ENCODE data around the gene CCL3.

The CCL3 gene

DNA sequence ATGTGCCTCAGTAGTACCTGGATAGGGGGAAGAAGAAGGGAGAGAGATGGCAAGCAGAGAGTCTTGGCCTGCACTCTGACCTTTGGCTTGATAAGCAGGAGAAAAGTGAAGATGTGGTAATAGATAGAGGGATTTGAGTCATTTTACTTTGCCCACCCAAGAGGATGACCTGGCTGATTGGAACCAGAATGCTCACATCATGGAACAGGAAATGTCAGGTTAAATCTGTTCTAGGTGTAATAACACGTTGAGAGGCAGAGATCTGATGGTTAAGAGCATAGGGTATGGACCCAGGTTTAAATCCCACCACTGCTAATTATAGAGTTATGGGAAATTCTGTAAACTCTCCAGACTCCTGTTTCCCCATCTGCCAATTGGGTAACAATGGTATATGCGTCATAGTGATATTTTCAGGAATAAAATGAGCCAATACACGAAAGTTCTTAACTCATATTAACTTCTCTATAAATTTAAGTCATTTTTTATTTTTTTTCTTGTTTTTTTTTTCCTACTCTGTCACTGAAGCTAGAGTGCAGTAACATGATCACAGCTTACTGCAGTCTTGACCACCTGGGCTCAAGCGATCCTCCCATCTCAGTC lies 33.9 kb downstream of the CCL3 start:
- no peak for DNase-seq (ENCODE audit: extremely low read depth in 1 of 2, low read depth in 1 of 2)

DNA sequence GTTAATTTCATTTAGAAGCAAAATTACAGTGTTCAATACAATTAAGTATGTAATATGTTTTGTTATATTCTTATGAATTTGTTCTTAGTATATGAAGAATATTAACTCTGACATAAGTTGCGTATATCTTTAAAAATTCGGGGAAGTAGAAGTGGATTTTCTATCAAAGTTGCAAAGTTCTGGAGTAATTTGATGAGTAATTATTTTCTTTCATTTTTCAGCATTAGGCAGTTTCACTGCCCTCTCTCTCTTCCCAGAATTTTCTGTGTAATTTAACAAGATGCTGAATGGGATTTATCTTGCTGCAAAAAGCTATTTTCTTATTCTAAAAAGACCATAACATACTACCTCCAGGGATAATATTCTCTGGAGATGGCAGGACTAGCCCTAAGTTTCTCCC lies 34.8 kb downstream of the CCL3 start:
- no peak for DNase-seq (ENCODE audit: extremely low read depth in 1 of 2, low read depth in 1 of 2)

DNA sequence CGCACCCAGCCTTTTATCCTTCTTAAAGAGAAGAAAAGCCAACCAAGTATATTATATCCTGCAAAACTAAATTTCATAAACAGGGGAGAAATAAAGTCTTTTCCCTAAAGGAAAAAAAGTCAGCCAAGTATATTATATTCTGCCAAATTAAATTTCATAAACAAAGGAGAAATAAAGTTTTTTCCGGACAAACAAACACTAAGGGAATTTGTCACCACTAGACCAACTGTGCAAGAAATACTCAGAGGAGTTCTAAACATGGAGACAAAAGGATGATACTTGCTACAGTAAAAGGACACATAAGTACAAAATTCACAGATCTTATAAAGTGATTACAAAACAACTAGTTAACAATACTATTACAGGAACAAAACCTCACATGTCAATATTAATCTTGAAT lies 40.3 kb downstream of the CCL3 start:
- DNase-seq (ENCODE audit: extremely low read depth in 1 of 2, low read depth in 1 of 2) = no peak

DNA sequence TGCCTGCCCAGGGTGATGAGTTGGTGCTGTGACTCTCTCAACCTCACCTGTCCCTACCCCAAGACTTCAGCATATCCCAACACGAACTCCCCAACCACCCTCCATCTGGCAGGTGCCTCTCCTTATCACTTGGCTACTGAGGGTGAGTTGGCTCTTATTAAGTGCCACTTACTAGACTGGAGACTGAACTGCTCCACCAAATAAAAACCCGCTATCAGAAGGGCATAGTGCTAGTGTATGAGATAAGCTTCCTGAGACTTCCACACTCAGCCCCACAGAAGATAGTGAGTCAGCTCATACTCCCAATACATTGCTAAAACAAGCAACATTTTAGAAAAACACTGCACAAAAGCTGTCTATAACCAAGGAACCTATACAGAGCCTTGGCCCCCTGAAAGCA lies 41.9 kb downstream of the CCL3 start:
- no peak for DNase-seq (ENCODE audit: extremely low read depth in 1 of 2, low read depth in 1 of 2)

All from activated CD8-positive, alpha-beta memory T cell treated with anti-CD3 and anti-CD28 coated beads for 1 hour (primary cell).